ENCODE results near the gene IGSF11.
"Not testable (repeated sequence)": the region's sequence is repeated elsewhere in the genome, so short reads cannot be mapped to it uniquely, and the experiment has no call there.

IGSF11 gene

GRCh38 chr3:118859950-118860349, 174.7 kb downstream of the IGSF11 start:
- no peak for DNase-seq

GRCh38 chr3:118851466-118852193, 183.0 kb downstream of the IGSF11 start:
- DNase-seq, result not testable (repeated sequence)

- no peak for DNase-seq
Observed at GRCh38 chr3:118850687-118851086, 184.0 kb downstream of the IGSF11 start.

Measured in activated CD4-positive, alpha-beta T cell treated with anti-CD3 and anti-CD28 coated beads for 1 hour (primary cell).